MCF 10A (cell line): ENCODE results near the gene ZNF418. TPM values are rescaled to one million over a fixed set of nuclear protein-coding genes. Genes with fewer than 3 reads are reported as not detected.
A peak's percentile ranks its signal among the peaks of the same experiment; 100 is the strongest.

Source experiments
- Bru-seq: library from RNA; stranded (reverse); fragments of 400-500 nt; gene quantifications from one replicate; lab custom pipeline; 2021; lab: Mats Ljungman, UMichigan
- BruChase-seq, 2 experiments: library from RNA; stranded (reverse); fragments of 400-500 nt; gene quantifications; one replicate each; lab custom pipeline; 2021; lab: Mats Ljungman, UMichigan
- BruUV-seq: library from RNA; stranded (reverse); fragments of 400-500 nt; replicated peaks from 2 replicates; lab custom pipeline; 2021; lab: Mats Ljungman, UMichigan
- CTCF ChIA-PET: fragments of 300-600 bp; sonication (Branson Sonifier 250); formaldehyde crosslinking; extraction: SDS; loops from one replicate; lab custom pipeline; 2021; ENCODE audit warnings: antibody characterized with exemption, inconsistent platforms; lab: Yijun Ruan, JAX
- POLR2A ChIA-PET: fragments of 300-600, 350-650 bp; sonication (Branson Sonifier 250); formaldehyde crosslinking; extraction: SDS; loops from one replicate; lab custom pipeline; 2020; ENCODE audit warnings: antibody characterized with exemption, inconsistent platforms; lab: Yijun Ruan, JAX
- DNase-seq: peaks from one replicate; pipeline ENCODE4 v3.0.0-alpha.2; 2018; ENCODE audit not compliant: unreplicated experiment
- H3K27ac Mint-ChIP-seq: one replicate; pipeline ENCODE4 v1.8.0; 2022; ENCODE audit warnings: mild to moderate bottlenecking, low read depth, mixed read lengths; ENCODE audit not compliant: unreplicated experiment
- H3K27me3 Mint-ChIP-seq: one replicate; pipeline ENCODE4 v1.8.0; 2022; ENCODE audit warnings: mixed read lengths; ENCODE audit not compliant: insufficient read depth, unreplicated experiment
- H3K36me3 Mint-ChIP-seq: one replicate; pipeline ENCODE4 v1.8.0; 2022; ENCODE audit warnings: mild to moderate bottlenecking, moderate library complexity, mixed read lengths; ENCODE audit not compliant: insufficient read depth, unreplicated experiment
- H3K4me1 Mint-ChIP-seq: one replicate; pipeline ENCODE4 v1.8.0; 2022; ENCODE audit warnings: mixed read lengths; ENCODE audit not compliant: insufficient read depth, unreplicated experiment
- H3K4me3 Mint-ChIP-seq: one replicate; pipeline ENCODE4 v1.8.0; 2022; ENCODE audit warnings: mild to moderate bottlenecking, moderate library complexity, mixed read lengths; ENCODE audit not compliant: unreplicated experiment
- H3K9me3 Mint-ChIP-seq: one replicate; pipeline ENCODE4 v1.8.0; 2022; ENCODE audit warnings: mixed read lengths; ENCODE audit not compliant: unreplicated experiment
- CTCF ChIP-seq: fragments of 200-600 bp; IDR thresholded peaks from one replicate; pipeline ENCODE4 v1.8.0; 2022; ENCODE audit warnings: antibody characterized with exemption, mild to moderate bottlenecking; ENCODE audit not compliant: unreplicated experiment
- intact Hi-C: fragments of 100-400 bp; cut with micrococcal nuclease; formaldehyde crosslinking; loops from 2 replicates; pipeline ENCODE4 v1.14.1; 2022
- long read RNA-seq: library from polyadenylated mRNA; stranded (forward); transcript quantifications from one replicate; pipeline ENCODE4 v2.0.0, GENCODE V29; 2022
- total RNA-seq: library from RNA; stranded (reverse); gene quantifications from 2 replicates; pipeline ENCODE4 v1.2.3, GENCODE V29; 2022

The ZNF418 gene
- total RNA-seq (not detected in 2 replicates), Bru-seq, nascent RNA (percentile 14 among the genes with signal in this experiment), BruChase-seq, experiment 1, labeled RNA remaining after a 6-hour chase (percentile 14 among the genes with signal in this experiment), BruChase-seq, experiment 2, labeled RNA remaining after a 2-hour chase (percentile 18 among the genes with signal in this experiment)
- long read RNA-seq: 0 reads

GRCh38 chr19:57934820-57935665 is at the start of gene ZNF418:
TSS of gene ZNF418 (minus strand) at chr19:57935402. CDS start at chr19:57933822, 1,580 bp downstream.
- Mint-ChIP-seq H3K4me1 (no peaks in the 10 kb centered on the region), H3K27me3 (no peaks in the 10 kb centered on the region), H3K36me3 (no peaks in the 10 kb centered on the region), H3K9me3 (peaks cover 31% of the 10 kb centered on the region), H3K27ac (no peak within 1 kb of the TSS), H3K4me3 (no peak within 1 kb of the TSS)
- POLR2A ChIA-PET: interaction anchor here (0.6 kb wide), 1 partner anchor 13 kb away, joined by 3 read pairs; no protein-coding TSS in a partner anchor
- BruUV-seq: no TSS peak
- no peak for TF ChIP-seq CTCF
- no peak for DNase-seq
- CTCF ChIA-PET: interaction anchor here (0.7 kb wide), 1 partner anchor 242 kb away, joined by 3 read pairs; no protein-coding TSS in a partner anchor
- intact Hi-C loops: no loop called here

GRCh38 chr19:57978586-57979289 is 43.5 kb upstream of the ZNF418 start:
- intact Hi-C loops: no loop called here
- no peak for TF ChIP-seq CTCF
- H3K27me3 Mint-ChIP-seq: no peaks in the 10 kb centered on the region
- DNase-seq: peak; percentile 0
- no peak overlapping the region for H3K4me3 Mint-ChIP-seq
- no peaks in the 10 kb centered on the region for H3K4me1 Mint-ChIP-seq
- BruUV-seq: no TSS peak
- CTCF ChIA-PET: interaction anchor here (0.6 kb wide), 1 partner anchor 34 kb away, joined by 3 read pairs; no protein-coding TSS in a partner anchor
- H3K27ac Mint-ChIP-seq: no peak overlapping the region
- peaks cover 65% of the 10 kb centered on the region for H3K9me3 Mint-ChIP-seq
- POLR2A ChIA-PET: no interaction called here
- H3K36me3 Mint-ChIP-seq: peaks cover 2% of the 10 kb centered on the region

GRCh38 chr19:57974434-57974833 is 39.2 kb upstream of the ZNF418 start, which contains the start of gene C19orf18:
TSS of gene C19orf18 (minus strand) at chr19:57974534. CDS start at chr19:57974432, 102 bp downstream.
- no peak for DNase-seq
- Mint-ChIP-seq H3K9me3 (peaks cover 58% of the 10 kb centered on the region), H3K4me3 (no peak within 1 kb of the TSS), H3K27ac (no peak within 1 kb of the TSS), H3K36me3 (peaks cover 7% of the 10 kb centered on the region), H3K4me1 (no peaks in the 10 kb centered on the region), H3K27me3 (no peaks in the 10 kb centered on the region)
- POLR2A ChIA-PET: no interaction called here
- CTCF ChIA-PET: no interaction called here
- intact Hi-C loops: no loop called here
- BruUV-seq: no TSS peak
- TF ChIP-seq CTCF: no peak
